ENCODE results near the gene NLRP4. TPM values are rescaled to one million over a fixed set of nuclear protein-coding genes. Genes with fewer than 3 reads are reported as not detected.
"Not testable (repeated sequence)": the region's sequence is repeated elsewhere in the genome, so short reads cannot be mapped to it uniquely, and the experiment has no call there.

The NLRP4 gene
- total RNA-seq, 4 donors from 2014 or later = not detected

DNA sequence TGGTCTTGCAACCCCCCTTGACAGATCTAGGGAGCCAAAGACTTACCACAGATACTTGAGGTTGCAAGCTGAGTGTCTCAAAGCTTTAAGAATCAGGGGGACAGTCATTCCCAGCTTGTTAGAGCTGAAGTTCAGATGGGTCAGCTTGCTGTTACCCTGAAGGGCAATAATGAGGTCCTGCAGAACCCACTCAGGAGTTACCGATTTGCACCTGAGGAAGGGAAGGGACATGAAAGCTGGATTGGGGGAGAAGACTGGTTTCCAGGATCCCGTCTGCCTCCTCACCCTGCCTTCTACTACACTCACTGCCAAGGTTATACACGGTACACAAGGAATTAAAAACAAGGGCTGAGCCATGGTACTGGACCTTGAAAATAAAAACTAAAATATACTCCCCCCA, 71.4 kb downstream of the NLRP4 start:
- Histone ChIP-seq H3K4me1 (no peaks in the 10 kb centered on the region), H3K4me3 (no peak overlapping the region), H3K36me3 (no peaks in the 10 kb centered on the region), H3K27ac (no peak overlapping the region), H3K27me3 (no peaks in the 10 kb centered on the region), H3K9me3 (no peaks in the 10 kb centered on the region)
- TF ChIP-seq, protein P1, sequence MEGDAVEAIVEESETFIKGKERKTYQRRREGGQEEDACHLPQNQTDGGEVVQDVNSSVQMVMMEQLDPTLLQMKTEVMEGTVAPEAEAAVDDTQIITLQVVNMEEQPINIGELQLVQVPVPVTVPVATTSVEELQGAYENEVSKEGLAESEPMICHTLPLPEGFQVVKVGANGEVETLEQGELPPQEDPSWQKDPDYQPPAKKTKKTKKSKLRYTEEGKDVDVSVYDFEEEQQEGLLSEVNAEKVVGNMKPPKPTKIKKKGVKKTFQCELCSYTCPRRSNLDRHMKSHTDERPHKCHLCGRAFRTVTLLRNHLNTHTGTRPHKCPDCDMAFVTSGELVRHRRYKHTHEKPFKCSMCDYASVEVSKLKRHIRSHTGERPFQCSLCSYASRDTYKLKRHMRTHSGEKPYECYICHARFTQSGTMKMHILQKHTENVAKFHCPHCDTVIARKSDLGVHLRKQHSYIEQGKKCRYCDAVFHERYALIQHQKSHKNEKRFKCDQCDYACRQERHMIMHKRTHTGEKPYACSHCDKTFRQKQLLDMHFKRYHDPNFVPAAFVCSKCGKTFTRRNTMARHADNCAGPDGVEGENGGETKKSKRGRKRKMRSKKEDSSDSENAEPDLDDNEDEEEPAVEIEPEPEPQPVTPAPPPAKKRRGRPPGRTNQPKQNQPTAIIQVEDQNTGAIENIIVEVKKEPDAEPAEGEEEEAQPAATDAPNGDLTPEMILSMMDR (IDR thresholded peaks at IDR 0.05) = no peak
- TF ChIP-seq POLR2A (IDR thresholded peaks at IDR 0.05) = no peak
- DNase-seq = no peak

DNA sequence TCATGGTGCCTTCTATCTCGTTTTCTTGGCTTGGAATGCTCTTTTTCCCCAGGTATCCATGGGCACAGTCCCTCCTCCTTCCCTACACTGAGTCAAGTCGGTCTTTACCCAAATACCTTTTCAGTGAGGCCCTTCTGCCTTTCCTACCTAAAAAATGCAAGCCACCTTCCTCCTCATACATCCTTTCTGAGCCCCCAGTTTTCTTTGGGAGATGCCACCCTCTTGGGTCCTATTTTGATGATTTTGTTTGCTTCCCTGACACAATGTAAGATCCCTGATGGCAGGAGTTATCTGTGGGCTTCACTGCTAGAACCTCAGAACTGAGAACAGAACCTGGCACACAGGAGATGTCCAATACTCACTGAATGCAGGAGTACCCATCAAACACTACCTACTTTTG, 73.5 kb downstream of the NLRP4 start:
- Histone ChIP-seq H3K36me3 (no peaks in the 10 kb centered on the region), H3K4me1 (no peaks in the 10 kb centered on the region), H3K27ac (no peak overlapping the region), H3K27me3 (no peaks in the 10 kb centered on the region), H3K9me3 (no peaks in the 10 kb centered on the region), H3K4me3 (no peak overlapping the region)
- TF ChIP-seq POLR2A (IDR thresholded peaks at IDR 0.05) = no peak
- TF ChIP-seq, protein P1 (IDR thresholded peaks at IDR 0.05) = no peak
- no peak for DNase-seq

DNA sequence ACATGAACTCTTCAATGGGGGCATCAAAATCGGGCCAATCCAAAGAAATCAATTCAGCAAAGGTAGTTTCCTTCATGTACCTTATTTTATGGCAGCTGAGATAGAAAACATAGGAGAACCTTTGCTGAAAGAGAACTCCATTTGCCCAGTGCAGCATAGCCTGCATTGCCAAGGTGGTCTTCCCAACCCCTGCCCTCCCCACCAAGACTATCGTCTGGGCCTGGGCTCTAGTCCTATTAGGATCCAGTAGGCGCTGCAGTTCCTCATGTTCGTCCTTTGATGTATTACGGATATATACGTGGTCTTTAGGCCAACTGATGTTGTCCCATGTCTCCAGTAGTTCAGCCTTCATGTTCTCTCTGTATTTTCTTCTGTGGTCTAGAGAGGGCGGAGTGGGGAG, 76.6 kb downstream of the NLRP4 start:
- Histone ChIP-seq H3K9me3 (peaks cover 0 to 3% (median 0%) of the 10 kb centered on the region in 4 donors), H3K4me3 (no peak overlapping the region), H3K36me3 (no peaks in the 10 kb centered on the region), H3K27ac (no peak overlapping the region), H3K27me3 (no peaks in the 10 kb centered on the region), H3K4me1 (no peaks in the 10 kb centered on the region)
- TF ChIP-seq POLR2A (IDR thresholded peaks at IDR 0.05) = no peak
- TF ChIP-seq, protein P1 (IDR thresholded peaks at IDR 0.05) = no peak
- no peak for DNase-seq

DNA sequence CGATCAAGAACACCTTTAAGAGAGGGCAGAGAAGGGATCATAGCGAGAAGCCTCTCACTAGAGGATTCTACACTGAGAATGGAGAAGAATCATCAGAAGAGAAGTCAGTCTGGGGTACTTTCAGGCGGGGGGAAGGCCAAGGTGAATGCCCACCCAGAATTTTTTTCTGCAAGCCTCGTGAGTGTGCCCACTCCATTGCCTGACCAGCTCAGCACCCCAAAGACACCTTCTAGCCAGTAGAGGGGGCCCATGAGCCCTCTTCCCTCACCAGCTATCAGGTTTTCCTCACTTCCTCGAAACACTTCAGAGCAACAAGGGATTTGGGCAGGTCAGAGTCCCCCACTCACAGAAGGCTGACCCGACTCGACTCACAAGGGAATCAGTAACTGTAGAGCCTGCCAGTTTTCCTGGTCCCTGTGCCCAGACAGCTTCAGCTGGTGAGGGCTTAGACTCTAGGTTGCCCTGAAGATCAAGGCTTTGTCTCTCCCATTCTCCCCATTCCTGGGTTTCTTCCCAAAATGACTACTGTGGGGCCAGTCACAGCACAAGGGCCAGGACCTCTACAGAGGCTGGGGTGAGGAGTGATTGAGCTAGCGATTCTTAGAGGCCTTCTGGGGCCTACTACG, 77.4 kb downstream of the NLRP4 start:
- H3K4me3 ChIP-seq = no peak overlapping the region
- DNase-seq = no peak
- H3K36me3 ChIP-seq = no peaks in the 10 kb centered on the region
- peaks cover 0 to 3% (median 0%) of the 10 kb centered on the region in 4 donors for H3K9me3 ChIP-seq
- no peak overlapping the region for H3K27ac ChIP-seq
- no peaks in the 10 kb centered on the region for H3K27me3 ChIP-seq
- TF ChIP-seq, protein P1 (IDR thresholded peaks at IDR 0.05) = no peak
- TF ChIP-seq POLR2A (IDR thresholded peaks at IDR 0.05) = no peak
- no peaks in the 10 kb centered on the region for H3K4me1 ChIP-seq

DNA sequence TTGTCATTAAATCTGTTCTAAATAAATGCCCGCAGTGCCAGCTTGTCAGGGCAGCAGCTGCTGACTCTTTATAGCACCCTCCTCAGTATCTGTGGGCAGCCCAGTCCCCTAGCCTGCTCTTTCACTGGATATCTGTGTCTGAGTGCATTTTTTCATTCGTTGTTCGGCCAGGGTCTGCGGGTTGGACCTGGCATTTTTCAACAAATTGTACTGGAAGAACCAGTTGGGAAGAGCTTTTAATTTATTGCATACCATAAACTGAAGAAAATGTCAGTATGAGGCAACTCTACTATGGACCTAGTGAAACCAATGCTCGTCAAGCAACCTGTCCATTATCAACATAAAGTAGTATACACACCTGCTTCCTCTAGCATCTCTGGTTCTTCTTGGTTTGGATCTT, 87.2 kb downstream of the NLRP4 start:
- H3K4me3 ChIP-seq = no peak overlapping the region
- H3K4me1 ChIP-seq = no peaks in the 10 kb centered on the region
- no peaks in the 10 kb centered on the region for H3K9me3 ChIP-seq
- DNase-seq = no peak
- H3K36me3 ChIP-seq = no peaks in the 10 kb centered on the region
- no peak overlapping the region for H3K27ac ChIP-seq
- TF ChIP-seq POLR2A (IDR thresholded peaks at IDR 0.05) = no peak
- TF ChIP-seq, protein P1 (IDR thresholded peaks at IDR 0.05) = no peak
- H3K27me3 ChIP-seq = no peaks in the 10 kb centered on the region

DNA sequence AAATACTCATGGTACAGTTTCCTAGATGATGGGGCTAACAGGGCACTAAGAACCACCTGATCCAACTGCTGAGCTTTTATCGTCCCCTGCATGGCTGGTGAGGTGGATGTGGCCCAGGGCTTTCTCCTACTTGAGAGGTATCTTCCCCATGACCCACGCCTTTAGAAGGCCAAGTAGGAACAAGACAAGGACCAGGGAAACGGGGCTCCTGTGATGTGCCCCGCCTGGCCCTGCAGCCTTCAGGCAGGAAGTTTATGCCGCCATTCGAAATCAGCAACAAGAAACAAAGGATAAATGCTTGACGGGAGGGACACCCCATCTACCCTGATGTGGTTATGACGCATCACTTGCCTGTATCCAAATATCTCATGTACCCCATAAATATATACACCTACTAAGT, 91.7 kb downstream of the NLRP4 start:
- H3K9me3 ChIP-seq = peaks cover 0 to 5% (median 0%) of the 10 kb centered on the region in 4 donors
- H3K4me1 ChIP-seq = no peaks in the 10 kb centered on the region
- H3K4me3 ChIP-seq = no peak overlapping the region
- no peak overlapping the region for H3K27ac ChIP-seq
- H3K27me3 ChIP-seq = no peaks in the 10 kb centered on the region
- TF ChIP-seq POLR2A (IDR thresholded peaks at IDR 0.05) = no peak
- TF ChIP-seq, protein P1 (IDR thresholded peaks at IDR 0.05) = no peak
- no peak for DNase-seq
- no peaks in the 10 kb centered on the region for H3K36me3 ChIP-seq

DNA sequence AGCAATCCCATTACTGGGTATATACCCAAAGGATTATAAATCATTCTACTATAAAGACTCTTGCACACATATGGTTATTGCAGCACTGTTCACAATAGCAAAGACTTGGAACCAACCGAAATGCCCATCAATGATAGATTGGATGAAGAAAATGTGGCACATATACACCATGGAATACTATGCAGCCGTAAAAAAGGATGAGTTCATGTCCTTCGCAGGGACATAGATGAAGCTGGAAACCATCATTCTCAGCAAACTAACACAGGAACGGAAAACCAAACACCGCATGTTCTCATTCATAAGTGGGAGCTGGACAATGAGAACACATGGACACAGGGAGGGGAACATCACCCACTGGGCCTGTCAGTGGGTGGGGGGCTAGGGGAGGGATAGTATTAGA, 92.9 kb downstream of the NLRP4 start:
- H3K4me1 ChIP-seq, H3K4me3 ChIP-seq, DNase-seq, H3K27ac ChIP-seq, H3K9me3 ChIP-seq, H3K27me3 ChIP-seq, H3K36me3 ChIP-seq: not testable (repeated sequence)
